Dermis blood vessel endothelial cell (primary cell): ENCODE data around the gene CARD19. TPM values are rescaled to one million over a fixed set of nuclear protein-coding genes. Genes with fewer than 3 reads are reported as not detected.

Experiments
- DNase-seq: peaks from one replicate; pipeline ENCODE4 v3.0.0; 2010
- total RNA-seq: library from RNA; depleted of rRNA; stranded (reverse); fragments of >200 nt; gene quantifications from 2 replicates; pipeline ENCODE4 v1.2.3, GENCODE V29; 2014

Gene CARD19
- 70.2 and 74.4 TPM in 2 replicates for total RNA-seq

GRCh38 chr9:93096131-93096802 is at the start of gene CARD19:
Gene CARD19, plus strand, starts transcription at chr9:93096217. Its CDS starts 129 bp downstream, at chr9:93096346.
- peak; percentile 38 for DNase-seq

DNA sequence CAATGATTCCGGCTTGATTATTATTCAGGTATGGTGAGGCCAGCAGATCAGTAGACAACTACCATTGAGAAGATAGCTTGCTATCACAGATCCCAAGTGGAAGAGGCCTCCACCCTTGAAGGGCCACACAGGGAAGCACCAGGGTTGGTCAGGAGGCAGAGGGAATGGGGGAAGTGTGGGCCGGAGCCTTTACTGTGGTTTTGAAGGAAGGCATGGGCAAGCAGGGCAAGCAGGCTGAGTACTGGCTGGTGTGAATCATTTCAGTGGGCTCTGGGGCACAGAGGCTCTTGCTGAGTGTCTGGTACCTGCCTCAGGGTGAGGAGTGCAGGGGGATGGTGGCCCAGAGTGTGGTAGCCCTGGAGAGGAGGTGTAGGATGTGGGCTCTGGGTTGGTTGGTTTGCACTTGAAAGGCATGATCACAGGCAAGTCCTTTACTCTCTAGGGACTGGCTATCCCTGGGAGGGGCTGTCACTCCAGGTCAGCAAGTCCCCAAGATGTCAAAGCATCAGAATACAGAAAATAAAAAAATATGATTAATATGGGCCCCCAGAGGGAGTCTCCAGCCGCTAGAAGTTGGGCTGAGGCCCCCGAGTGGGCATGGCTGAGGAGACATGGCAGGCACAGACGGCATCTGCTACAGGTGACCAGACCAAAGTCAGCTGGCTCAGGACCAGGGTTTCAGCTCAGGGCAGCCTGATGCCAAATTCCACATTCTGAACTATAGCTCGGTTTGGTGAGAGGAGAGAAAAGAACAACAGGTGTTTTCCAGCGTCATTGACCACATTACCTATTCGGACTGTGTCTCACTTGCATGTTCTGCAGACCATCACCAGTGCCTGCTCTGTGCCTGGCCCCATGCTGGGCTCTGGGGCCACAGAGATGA is 47.2 kb upstream of the CARD19 start:
- DNase-seq, result no peak

DNA sequence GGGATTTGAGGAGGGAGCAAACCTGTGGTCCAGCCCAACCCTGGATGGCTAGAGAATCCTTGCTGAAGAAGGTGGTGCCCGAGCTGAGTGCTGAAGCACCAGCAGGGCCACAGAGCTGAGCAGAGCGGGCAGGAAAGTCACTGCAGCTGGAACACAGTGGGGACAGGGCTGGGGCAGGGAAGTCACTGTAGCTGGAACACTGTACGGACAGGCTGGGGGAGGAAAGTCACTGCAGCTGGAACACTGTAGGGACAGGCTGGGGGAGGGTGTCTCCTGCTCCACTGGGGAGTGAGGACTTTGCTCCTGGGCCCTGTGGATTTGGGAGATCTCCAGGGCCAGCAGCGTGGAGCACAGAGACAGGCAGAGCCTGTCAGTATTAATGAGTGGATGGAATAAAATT is 46.5 kb upstream of the CARD19 start:
- DNase-seq, result no peak

DNA sequence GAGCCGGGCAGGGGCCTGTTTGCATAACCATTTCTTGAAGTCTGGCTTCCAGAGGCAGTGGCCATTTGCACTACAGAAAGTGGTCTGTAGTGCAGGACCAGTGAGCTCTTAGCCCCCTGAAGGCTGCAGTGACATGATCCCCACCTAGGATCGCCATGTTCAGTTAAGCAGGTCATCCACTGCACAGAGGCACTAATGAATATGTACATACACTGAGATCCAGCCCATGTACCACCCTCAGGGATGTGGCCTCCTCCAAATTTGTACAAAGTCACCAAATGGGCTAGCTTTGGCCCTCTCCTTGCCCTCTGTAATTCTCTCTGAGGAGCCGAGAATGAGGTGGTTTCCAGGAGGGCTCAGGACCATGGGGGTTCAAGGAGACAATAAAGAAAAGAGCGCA is 45.8 kb upstream of the CARD19 start:
- DNase-seq, result no peak

DNA sequence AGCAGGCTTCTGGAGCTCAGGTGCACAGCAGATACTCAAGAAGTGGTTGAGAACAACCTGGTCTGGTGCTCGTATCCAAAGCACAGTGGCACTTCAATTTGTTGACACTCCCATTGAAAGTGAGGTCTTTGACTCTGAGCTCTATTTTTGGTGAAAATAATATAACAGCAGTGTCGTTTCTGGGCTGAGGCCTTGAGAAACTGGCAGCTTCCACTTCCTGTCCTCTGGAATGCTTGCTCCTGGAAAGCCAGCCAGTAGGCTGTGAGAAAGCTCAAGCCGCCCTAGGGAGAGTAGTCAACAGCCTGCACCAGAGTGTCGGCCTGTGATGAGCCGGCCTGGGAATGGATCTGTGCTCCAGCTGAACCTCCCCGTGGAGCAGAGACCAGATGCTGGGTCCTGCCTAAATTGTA is 44.3 kb upstream of the CARD19 start:
- no peak for DNase-seq

DNA sequence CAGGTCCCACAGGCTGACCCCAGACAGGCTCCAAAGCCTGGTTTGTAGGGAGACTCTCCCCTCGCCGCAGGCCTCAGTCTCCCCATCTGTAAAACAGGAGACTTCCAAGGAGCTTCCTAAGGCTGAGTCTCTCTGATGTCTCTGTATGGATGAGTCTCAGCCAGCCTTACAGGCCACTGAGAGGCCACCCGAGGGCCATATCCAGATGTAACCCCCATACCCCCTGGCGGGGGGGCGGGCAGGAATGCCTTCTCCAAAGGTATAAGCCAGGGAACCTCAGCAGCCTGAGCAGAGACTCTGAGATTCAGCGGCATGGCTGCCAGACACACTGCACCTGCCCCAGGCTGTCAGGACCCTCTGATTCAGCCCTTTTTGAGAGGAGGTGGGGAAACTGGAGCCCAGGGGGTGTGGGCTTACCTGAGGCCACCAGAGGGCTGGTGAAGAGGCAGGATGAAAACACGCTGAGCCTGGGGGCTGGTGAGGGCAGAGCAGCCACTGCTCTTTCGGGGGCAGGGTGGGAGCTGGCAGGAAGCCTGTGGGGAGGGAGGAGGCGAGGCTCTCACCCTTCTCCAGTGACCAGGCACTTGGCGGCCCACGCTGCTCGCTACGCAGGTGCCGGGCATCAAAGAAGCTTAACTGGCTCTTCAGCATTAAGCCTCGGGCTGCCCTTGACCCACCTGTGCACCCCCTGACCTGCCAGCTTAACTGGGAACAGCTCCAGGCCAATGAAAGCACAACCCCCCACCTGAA is 43.1 kb upstream of the CARD19 start:
- no peak for DNase-seq

- no peak for DNase-seq
Measured at GRCh38 chr9:93053781-93054331, 42.2 kb upstream of the CARD19 start.

DNA sequence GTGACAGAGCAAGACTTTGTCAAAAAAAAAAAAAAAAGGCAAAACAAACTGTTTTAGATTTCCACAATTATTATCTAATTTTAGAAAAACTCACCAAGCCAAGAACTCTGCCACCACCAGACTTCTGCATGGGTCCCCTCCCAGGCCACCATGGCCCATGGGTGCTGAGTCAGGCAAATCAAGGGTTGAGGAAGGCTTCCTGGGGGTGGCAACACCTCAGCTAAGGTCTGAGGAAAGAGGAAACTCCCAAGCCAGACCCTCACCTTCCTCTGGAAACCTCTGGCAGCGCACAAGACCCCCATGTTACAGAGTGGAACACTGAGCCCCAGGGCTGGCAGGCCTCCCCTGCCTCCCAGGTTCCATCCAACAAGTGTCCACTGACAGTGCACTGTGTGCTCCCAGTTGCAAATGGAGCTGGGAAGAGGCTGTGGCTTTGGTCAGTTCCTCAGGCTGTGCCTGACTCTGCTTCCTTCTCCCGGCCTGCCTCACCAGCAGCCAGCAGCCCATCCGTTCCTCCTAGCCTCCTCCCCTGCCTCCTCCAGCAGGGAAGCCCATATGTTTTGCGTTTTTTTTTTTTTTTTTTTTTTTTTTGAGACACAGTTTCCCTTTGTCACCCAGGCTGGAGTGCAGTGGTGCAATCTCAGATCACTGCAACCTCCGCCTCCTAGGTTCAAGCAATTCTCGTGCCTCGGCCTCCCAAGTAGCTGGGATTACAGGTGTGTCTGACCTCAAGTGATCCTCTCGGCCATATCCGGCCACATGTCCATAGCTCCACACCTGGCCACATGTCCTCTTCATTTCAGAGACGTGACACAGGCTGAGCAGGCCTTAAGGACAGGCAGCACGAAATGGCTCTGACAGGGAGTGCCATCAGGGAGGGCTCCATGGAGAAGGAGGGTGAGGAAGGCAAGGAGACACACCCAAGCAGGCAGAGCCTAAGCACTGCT is 41.0 kb upstream of the CARD19 start:
- no peak for DNase-seq

DNA sequence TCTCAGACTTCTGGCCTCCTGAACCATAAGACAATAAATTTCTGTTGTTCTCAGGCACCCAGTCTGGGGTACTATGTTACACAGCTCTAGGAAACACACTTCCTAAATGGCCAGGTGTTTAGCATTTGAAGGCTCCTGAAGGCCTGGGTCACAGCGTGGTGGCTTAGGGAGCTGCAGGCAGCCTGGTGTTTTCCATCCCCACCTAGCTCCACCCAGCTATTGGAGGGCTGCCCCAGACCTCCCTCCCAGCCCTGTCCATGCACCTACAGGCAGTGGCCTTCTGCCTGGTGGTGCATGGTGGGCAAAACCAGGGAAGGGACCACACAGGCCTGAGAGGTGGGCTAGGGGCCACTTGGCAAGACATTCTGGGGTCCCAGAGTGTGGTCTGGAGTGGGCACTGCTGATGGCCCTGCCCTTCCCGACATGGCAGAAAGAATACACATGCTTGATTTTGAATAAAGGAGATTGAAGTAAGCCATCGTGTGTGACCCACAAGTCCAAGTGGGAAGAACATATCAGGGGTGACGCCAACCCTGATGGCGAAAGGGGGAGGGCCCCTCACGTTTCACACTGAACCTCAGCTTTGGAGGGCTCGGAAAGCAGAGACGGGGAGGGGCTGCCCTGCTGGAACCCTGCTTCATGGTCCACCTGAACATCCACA is 38.8 kb upstream of the CARD19 start:
- DNase-seq, result no peak

DNA sequence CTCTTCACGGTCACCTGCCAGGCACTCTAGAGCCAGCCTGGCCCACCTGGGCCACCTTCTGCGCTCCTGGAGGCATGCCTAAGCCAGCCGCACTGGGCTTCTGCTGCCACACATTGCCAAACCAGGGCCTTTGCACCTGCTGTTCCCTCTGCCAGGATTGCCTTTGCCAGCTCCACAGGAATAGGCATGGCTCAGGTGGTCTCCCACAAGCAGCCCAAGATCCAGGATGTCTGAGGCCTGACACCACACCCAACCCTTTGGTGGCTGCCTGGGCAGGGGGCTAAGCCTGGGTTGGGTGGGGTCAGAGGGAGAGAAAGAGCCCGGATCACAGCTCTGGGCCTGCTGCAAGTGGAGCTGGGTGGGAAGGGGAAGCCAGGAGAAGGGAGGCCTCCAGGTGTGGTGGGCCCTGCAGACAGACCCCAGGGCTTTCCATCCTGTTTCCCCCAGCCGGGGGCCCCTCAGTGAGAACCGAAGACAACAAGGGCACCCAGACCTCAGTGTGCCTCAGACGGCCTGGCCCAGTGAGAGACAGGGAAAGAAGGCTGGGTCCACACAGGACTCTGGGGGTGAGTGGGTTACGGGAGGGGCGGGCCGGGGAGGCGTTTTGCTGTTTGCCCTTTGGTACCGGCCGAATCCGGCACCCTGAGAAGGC is 38.2 kb upstream of the CARD19 start:
- DNase-seq, result no peak

DNA sequence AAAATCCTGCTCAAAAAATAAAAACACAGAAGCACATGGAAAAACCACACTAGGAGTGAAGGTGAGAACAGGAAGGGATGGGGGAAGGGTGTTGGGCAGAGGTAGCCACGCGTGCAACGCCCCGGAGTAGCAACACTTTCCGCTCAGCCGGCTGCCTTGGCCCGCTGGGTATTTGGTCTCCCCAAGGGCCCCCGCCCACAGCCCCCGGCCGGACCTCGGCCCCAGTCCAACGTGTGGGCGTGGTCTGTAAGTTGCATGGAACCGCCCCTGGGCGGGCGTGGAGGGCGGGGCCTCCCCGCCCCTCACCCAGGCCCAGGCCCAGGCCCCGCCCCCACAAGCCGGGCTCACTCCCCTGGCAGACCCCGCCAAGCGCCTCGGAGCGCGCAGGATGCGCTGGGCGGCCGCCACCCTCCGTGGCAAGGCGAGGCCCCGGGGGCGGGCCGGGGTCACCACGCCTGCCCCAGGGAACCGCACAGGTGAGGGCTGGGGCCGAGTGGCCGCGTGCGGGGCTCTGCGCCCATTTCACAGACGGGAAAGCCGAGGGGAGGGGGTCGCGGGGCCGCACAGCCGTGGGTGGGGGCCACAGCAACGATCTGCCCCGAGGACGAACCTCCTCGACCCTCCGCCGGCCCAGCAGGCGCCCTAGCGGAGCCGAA is 37.5 kb upstream of the CARD19 start, which contains the start of gene SUSD3:
Gene SUSD3 (plus strand): TSS at position 347 of the 656 bp plus-strand sequence. CDS start 42 bp downstream, at position 389.
- DNase-seq, result peak; percentile 12

- no peak for DNase-seq
Measured at GRCh38 chr9:93059011-93059714, 36.9 kb upstream of the CARD19 start.

GRCh38 chr9:93059715-93060578 is 36.1 kb upstream of the CARD19 start:
- DNase-seq, result no peak

GRCh38 chr9:93060746-93061259 is 35.2 kb upstream of the CARD19 start:
- no peak for DNase-seq

DNA sequence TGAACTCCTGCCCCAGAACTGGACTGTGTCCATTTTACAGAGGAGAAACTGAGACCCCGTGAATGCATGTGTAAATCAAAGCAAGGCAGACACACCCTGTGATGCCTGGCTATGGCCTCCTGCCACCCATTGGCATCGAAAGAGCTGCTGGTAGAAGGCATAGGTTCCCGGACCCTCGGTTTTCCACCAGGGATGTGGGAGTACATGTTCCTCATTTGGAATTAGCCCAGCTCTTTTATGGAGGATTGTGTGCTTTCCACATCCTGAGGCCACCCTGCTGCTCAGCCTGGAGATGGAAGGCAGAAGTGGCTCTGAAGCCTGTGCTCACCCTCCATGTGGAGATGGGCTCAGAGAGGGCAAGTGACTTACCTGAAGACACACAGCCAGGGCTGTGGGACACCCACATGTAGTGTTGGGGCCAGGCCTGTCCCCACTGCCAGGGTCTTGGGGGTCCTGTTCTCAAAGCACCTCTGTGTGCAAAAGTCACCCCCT is 34.7 kb upstream of the CARD19 start:
- DNase-seq, result no peak

DNA sequence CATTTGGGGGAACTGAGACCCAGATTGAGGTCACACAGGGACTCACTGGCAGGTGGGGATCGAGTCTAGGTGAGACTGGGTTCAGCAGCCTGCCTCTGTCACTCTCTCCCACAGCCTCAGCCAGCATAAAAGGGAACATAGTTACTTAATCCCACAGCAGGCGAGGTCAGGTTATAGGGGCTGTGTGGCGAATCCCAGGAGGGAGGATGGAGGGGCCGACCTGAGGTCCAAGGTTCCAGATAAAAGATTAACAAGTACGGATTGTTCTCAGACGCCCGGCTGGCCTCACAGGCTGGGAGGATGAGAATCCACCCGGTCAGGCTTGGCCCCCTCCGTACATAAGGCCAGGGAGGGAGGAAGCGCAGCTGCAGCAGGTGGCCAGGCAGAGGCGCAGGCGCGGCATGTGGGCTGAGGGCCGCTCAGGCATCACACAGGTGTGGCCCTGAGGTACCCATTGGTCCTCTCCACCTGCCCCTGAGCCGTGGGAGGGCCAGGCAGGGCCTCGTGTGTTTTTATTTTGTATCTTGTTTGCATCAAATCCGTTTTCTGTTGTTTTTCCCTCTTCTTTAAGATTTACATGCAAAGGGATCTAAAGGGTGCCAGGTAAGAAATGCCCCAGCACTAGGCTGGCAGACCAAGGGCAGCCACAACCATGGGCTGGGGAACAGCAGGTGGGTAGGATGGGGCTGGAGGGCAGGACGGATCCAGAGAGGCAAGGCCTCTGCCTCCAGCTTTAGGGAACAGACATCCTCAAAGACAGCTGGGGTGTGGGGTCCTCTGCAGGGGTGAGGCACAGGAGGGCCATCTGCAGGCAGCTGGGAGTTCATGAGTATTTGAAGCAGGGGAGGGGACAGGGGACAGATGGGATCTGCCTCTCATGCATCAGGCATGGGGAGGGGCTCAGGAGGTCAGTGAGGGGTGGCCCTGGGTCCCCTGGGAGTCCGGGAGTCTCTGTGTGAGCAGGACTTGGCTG is 33.9 kb upstream of the CARD19 start:
- no peak for DNase-seq
